NCI-H1694 treated with DMSO at 0.1 percent for 48 hours (cell line): ENCODE measurements around the gene CIB4.

Experiments
- DNase-seq: peaks from one replicate; lab custom pipeline; 2025; lab: John Stamatoyannopoulos, UW

Gene CIB4

GRCh38 chr2:26607698-26608097 lies 33.5 kb downstream of the CIB4 start:
- no peak for DNase-seq

DNA sequence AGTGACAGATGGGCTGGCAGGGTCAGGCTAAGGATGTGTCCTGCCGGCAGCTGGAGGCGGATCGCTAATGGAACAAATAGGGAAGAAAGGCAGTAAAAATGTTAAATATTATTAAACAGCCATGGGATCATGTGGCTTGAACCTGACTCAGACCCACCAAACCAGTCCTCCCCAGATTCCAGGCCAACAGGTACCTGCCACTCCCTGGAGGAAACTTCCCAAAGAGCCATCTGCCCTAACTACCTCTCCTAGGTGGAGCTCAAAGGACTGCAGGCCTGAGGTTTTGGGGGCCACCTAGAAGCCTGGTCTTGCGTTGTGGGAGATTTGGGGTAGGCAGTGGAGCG lies 34.3 kb downstream of the CIB4 start:
- DNase-seq, result peak; percentile 44

- no peak for DNase-seq
Measured at GRCh38 chr2:26605999-26606846, 34.9 kb downstream of the CIB4 start.

- peak; percentile 60 for DNase-seq
Measured at GRCh38 chr2:26605195-26605998, 35.8 kb downstream of the CIB4 start.

GRCh38 chr2:26602575-26602974 lies 38.6 kb downstream of the CIB4 start:
- no peak for DNase-seq

DNA sequence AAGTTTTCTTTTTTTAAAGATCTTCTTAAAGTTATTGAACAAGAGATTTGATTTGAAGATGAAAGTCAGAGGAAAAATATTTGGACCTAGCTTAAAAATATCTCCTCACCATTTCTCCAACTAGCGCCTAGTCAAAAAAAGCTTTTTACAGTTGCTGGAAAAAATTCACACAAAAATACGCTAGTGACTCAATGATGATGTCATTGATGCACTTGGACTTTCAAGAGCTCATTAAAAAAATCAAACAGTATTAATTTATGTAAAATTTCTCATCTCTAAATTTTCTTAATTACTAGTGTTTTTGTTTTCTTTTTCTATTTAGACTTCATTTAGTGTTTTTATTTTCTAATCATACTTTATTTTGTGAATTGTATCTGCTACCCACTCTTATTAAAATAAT lies 41.8 kb downstream of the CIB4 start:
- DNase-seq, result no peak

- no peak for DNase-seq
Measured at GRCh38 chr2:26598996-26599373, 42.2 kb downstream of the CIB4 start.

GRCh38 chr2:26598336-26598995 lies 42.7 kb downstream of the CIB4 start:
- no peak for DNase-seq

DNA sequence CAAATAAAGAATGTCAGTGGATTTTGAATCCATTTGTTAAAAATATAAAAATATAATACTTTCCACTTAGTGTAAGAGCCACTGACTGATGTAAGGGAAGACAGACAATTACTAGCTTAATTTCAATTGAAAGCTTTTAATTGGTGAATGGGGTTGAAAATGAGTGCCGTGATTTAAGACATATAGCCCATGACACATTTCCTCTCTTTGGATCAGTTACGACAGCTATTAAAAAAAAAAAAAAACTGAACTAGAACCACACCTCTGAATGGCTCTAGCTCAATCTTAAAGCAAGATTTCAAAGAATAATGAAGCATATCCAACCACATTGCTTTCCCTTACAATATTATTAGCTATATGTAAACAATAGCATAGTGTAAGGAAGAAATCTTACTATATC lies 44.0 kb downstream of the CIB4 start:
- DNase-seq, result no peak

- DNase-seq, result no peak
Measured at GRCh38 chr2:26595146-26595545, 46.0 kb downstream of the CIB4 start.

GRCh38 chr2:26591619-26592505 lies 49.3 kb downstream of the CIB4 start:
- no peak for DNase-seq

DNA sequence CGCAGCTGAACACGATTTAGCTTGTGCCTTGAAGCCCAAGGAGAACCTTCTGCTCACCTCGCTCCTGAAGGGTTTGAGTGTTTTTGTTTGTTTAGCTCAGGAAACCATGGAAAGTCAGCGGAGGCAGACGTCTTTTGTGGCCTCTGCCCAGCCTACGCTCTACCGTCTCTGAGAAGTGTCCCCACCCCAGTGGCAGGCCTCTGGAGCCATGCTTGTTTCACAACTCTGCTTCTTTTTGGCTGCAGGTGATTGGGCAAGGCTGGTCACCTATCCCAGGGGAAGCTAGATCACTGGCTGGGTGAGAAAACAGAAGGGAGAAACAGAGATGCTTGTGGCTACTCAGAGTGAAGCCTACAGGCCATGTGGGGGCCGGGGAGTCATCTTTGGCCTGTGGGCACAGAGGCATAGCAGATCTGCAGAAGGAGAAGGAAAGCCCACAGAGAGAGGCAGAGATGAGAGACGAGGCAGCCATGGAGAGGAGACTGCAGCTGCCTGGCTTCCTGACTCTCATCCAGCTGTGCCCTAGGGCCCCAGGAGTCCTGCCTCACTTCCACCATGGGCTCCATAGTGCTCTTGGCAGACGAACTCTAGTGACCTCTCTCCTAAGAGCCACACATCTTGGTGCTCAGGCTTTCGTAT lies 50.1 kb downstream of the CIB4 start:
- no peak for DNase-seq

GRCh38 chr2:26590508-26590907 lies 50.7 kb downstream of the CIB4 start:
- DNase-seq, result no peak

- DNase-seq, result no peak
Measured at GRCh38 chr2:26588576-26588975, 52.6 kb downstream of the CIB4 start.

DNA sequence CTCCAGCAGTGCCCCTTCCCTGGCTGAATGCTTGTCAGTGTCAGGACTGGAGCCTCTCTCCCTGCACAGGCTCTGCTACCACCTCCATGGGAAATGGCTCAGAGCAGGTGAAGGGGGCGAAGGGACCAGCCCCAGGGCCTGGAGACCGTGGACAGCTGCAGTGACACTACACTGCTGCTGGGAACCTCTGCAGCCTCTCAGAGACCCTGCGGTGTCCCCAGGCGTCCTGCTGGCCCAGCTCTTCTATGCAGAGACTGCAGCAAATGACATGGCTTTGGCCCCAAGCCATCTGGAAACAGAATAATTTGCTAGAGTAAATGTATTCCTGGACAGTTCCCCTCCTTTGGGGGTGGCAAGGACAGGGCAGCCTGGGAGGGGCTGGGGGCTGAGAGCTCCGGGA lies 53.2 kb downstream of the CIB4 start:
- no peak for DNase-seq

DNA sequence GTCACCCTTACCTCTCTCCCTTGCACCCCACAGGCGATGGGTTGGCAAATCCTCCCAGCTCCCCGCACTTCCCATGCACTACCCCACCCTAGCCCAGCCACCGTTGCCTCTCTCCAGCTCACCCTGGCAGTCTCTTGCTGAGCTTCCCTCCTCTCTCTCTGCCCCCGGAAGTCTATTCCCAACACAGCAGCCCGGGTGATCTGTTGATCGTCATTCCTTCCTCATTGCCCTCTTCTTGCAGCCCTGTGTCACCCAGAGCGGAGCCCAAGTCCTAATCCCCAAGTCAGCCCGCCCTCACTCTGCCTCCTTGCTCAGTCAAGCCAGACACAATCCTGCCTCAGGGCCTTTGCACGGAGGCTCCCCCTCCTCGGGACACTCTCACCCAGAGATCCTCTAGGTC lies 55.2 kb downstream of the CIB4 start:
- DNase-seq, result no peak

GRCh38 chr2:26585100-26585499 lies 56.1 kb downstream of the CIB4 start:
- DNase-seq, result no peak

GRCh38 chr2:26584656-26585055 lies 56.5 kb downstream of the CIB4 start:
- no peak for DNase-seq

- no peak for DNase-seq
Measured at GRCh38 chr2:26584191-26584590, 57.0 kb downstream of the CIB4 start.

- DNase-seq, result no peak
Measured at GRCh38 chr2:26583381-26583911, 57.7 kb downstream of the CIB4 start.

GRCh38 chr2:26582890-26583289 lies 58.3 kb downstream of the CIB4 start:
- no peak for DNase-seq
